OCI-LY7 (cell line): ENCODE results near the gene LEUTX. TPM values are rescaled to one million over a fixed set of nuclear protein-coding genes. Genes with fewer than 3 reads are reported as not detected.
"Not testable (repeated sequence)": the region's sequence is repeated elsewhere in the genome, so short reads cannot be mapped to it uniquely, and the experiment has no call there.

ENCODE experiments used
- BruUV-seq: library from RNA; stranded (reverse); fragments of 400-500 nt; replicated peaks from 2 replicates; lab custom pipeline; 2021; lab: Mats Ljungman, UMichigan
- CTCF ChIA-PET: fragments of 300-600 bp; sonication (Branson Sonifier 250); formaldehyde crosslinking; loops from one replicate; lab custom pipeline; 2022; ENCODE audit warnings: antibody characterized with exemption; ENCODE audit not compliant: unreplicated experiment; lab: Charles Lee
- POLR2A ChIA-PET: fragments of 300-600 bp; sonication (Branson Sonifier 250); formaldehyde crosslinking; loops from one replicate; lab custom pipeline; 2022; ENCODE audit warnings: antibody characterized with exemption; lab: Charles Lee
- DNase-seq: peaks from one replicate; pipeline ENCODE4 v3.0.0-alpha.2; 2015; ENCODE audit warnings: low spot score
- H2AFZ ChIP-seq: fragments of 200-600 bp; sonication (generic), shearing (Covaris generic); 2 replicates; pipeline ENCODE4 v1.6.1; 2014; ENCODE audit warnings: mild to moderate bottlenecking, antibody characterized with exemption, low read length, moderate library complexity
- H3K27ac ChIP-seq: fragments of 200-600 bp; sonication (generic); 2 replicates; pipeline ENCODE4 v1.5.1; 2014; ENCODE audit warnings: mixed run types, low read depth, mild to moderate bottlenecking, moderate library complexity, low read length, inconsistent platforms; ENCODE audit not compliant: poor library complexity, severe bottlenecking
- H3K36me3 ChIP-seq: fragments of 200-600 bp; sonication (generic); 2 replicates; pipeline ENCODE4 v1.6.1; 2014; ENCODE audit warnings: mild to moderate bottlenecking, antibody characterized with exemption, low read length, moderate library complexity, mixed read lengths; ENCODE audit not compliant: insufficient read depth
- H3K4me1 ChIP-seq: fragments of 200-600 bp; sonication (generic); 2 replicates; pipeline ENCODE4 v1.5.1; 2014; ENCODE audit warnings: mild to moderate bottlenecking, low read length; ENCODE audit not compliant: insufficient read depth, poor library complexity, severe bottlenecking
- H3K4me2 ChIP-seq: fragments of 200-600 bp; sonication (generic); 2 replicates; pipeline ENCODE4 v1.6.1; 2014; ENCODE audit warnings: mild to moderate bottlenecking, low read length
- H3K4me3 ChIP-seq: fragments of 200-600 bp; sonication (generic); 2 replicates; pipeline ENCODE4 v1.5.1; 2014; ENCODE audit warnings: mild to moderate bottlenecking, low read depth, low read length; ENCODE audit not compliant: poor library complexity, severe bottlenecking
- H3K79me2 ChIP-seq: fragments of 200-600 bp; sonication (generic); 2 replicates; pipeline ENCODE4 v1.6.1; 2016; ENCODE audit warnings: low read depth, mild to moderate bottlenecking, low read length, moderate library complexity, mixed read lengths; ENCODE audit not compliant: insufficient read depth
- H3K9me2 ChIP-seq: fragments of 200-600 bp; sonication (generic); 2 replicates; pipeline ENCODE4 v1.6.1; 2016; ENCODE audit warnings: mild to moderate bottlenecking, low read length, mixed read lengths; ENCODE audit not compliant: insufficient read depth
- H3K9me3 ChIP-seq: fragments of 200-600 bp; sonication (generic); 2 replicates; pipeline ENCODE4 v1.6.1; 2014; ENCODE audit warnings: mild to moderate bottlenecking, mixed run types, low read length, mixed read lengths
- H4K20me1 ChIP-seq: fragments of 200-600 bp; sonication (generic); 2 replicates; pipeline ENCODE4 v1.6.1; 2014; ENCODE audit warnings: mild to moderate bottlenecking, antibody characterized with exemption, low read length, moderate library complexity, mixed read lengths; ENCODE audit not compliant: insufficient read depth
- EZH2phosphoT487 ChIP-seq: fragments of 200-600 bp; sonication (generic); IDR thresholded peaks from 2 replicates; pipeline ENCODE4 v1.6.1; 2018; ENCODE audit warnings: low read depth, borderline replicate concordance, mild to moderate bottlenecking, mixed run types, antibody characterized with exemption, low read length, moderate library complexity, mixed read lengths
- intact Hi-C: fragments of 100-400 bp; cut with micrococcal nuclease; formaldehyde crosslinking; loops from one replicate; pipeline ENCODE4 v1.10.0; 2022; ENCODE audit not compliant: unreplicated experiment
- total RNA-seq, 2 experiments: library from RNA; depleted of rRNA in 1 of 2; stranded (reverse); fragments of >200 nt in 1 of 2; shearing (Covaris generic) in 1 of 2; gene quantifications; 2 replicates each; pipeline ENCODE4 v1.2.3, GENCODE V29; 2014 to 2022
- TF ChIP-seq, protein P1 (sequence below): fragments of 200-600 bp; sonication (generic); conservative IDR thresholded peaks from 2 replicates; pipeline ENCODE4 v1.5.1; 2014; ENCODE audit warnings: mild to moderate bottlenecking, antibody characterized with exemption, low read length, moderate library complexity, mixed read lengths

Gene LEUTX
- total RNA-seq, 2 experiments from 2014 or later, result not detected

DNA sequence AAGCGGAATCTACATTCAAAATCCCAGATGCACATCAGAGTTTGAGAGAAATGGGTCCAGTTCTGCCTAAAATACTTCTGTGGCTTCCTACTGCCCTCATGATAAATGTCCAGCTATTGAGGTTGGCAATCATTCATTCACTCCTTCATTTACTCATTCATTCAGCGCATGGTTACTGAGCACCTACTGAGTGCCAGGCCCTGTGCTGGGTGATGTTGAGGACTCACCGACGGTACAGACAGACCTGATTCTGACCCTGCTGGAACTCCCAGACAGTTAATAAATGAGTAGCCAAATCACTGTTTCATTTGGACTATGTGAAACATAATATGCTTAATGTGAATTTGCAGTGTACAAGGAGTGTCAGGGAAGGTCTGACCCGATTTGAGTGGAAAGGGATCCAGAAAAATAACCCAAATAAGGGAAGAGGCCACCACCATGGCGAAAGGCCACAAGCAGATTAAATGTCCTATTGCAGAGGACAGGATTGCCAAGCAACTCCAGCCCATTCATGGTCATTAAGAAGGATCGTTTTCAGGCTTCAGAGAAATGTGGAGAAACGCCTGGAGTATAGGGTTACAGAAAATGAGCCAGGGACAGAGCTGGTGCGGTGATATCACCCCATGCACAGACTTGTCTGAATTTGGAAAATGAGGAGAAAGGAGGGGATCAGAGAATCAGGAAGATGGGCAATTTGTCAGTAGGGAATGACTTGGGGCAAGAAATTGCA lies 34.8 kb downstream of the LEUTX start:
- no peak overlapping the region for H3K4me3 ChIP-seq
- no peaks in the 10 kb centered on the region for H3K79me2 ChIP-seq
- H3K4me2 ChIP-seq, result no peak overlapping the region
- H2AFZ ChIP-seq, result no peak overlapping the region
- no peaks in the 10 kb centered on the region for H3K9me3 ChIP-seq
- H3K36me3 ChIP-seq, result no peaks in the 10 kb centered on the region
- no TSS peak for BruUV-seq
- H3K9me2 ChIP-seq, result no peaks in the 10 kb centered on the region
- no peaks in the 10 kb centered on the region for H3K4me1 ChIP-seq
- ChIA-PET CTCF (no interaction called here), POLR2A (no interaction called here)
- no peak for DNase-seq
- intact Hi-C loops, result no loop called here
- no peaks in the 10 kb centered on the region for H4K20me1 ChIP-seq
- H3K27ac ChIP-seq, result no peak overlapping the region
- TF ChIP-seq EZH2phosphoT487, result no peak
- TF ChIP-seq, protein P1, sequence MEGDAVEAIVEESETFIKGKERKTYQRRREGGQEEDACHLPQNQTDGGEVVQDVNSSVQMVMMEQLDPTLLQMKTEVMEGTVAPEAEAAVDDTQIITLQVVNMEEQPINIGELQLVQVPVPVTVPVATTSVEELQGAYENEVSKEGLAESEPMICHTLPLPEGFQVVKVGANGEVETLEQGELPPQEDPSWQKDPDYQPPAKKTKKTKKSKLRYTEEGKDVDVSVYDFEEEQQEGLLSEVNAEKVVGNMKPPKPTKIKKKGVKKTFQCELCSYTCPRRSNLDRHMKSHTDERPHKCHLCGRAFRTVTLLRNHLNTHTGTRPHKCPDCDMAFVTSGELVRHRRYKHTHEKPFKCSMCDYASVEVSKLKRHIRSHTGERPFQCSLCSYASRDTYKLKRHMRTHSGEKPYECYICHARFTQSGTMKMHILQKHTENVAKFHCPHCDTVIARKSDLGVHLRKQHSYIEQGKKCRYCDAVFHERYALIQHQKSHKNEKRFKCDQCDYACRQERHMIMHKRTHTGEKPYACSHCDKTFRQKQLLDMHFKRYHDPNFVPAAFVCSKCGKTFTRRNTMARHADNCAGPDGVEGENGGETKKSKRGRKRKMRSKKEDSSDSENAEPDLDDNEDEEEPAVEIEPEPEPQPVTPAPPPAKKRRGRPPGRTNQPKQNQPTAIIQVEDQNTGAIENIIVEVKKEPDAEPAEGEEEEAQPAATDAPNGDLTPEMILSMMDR, result no peak

DNA sequence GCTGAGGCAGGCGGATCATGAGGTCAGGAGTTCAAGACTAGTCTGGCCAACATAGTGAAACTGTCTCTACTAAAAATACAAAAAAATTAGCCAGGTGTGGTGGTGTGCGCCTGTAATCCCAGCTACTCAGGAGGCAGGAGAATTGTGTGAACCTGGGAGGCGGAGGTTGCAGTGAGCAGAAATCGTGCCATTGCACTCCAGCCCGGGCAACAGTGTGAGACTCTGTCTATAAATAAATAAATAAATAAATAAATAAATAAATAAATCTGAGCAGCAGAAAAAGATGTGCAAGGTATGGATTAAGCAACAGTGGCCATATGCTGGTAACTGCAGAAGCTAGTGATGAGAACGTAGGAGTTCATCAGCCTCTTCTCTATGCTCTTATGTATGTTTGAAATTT lies 35.5 kb downstream of the LEUTX start:
- H3K9me2 ChIP-seq, intact Hi-C loops, POLR2A ChIA-PET, H2AFZ ChIP-seq, BruUV-seq, H3K36me3 ChIP-seq, H3K79me2 ChIP-seq, H3K4me2 ChIP-seq, H3K27ac ChIP-seq, DNase-seq, H3K4me1 ChIP-seq, H3K9me3 ChIP-seq, H4K20me1 ChIP-seq, H3K4me3 ChIP-seq, CTCF ChIA-PET: not testable (repeated sequence)

DNA sequence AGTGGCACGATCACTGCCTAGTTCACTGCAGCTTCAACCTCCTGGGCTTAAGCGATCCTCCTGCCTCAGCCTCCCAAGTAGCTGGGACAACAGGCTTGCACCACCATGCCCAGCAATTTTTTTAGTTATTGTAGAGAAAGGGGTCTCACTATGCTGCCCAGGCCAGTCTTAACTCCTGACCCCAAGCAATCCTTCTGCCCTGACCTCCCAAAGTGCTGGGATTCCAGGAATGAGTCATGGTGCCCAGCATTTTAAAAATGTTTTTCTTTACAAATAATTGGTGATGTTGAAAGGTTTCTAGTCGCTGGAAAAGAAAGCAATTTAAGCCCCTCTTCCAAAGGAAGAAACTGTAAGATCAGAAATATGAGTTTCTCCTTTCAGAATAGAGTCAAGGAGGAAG lies 35.9 kb downstream of the LEUTX start:
- ChIA-PET POLR2A (no interaction called here), CTCF (no interaction called here)
- Histone ChIP-seq H3K4me2 (no peak overlapping the region), H3K4me3 (no peak overlapping the region), H3K4me1 (no peaks in the 10 kb centered on the region), H3K36me3 (no peaks in the 10 kb centered on the region), H3K27ac (no peak overlapping the region), H2AFZ (no peak overlapping the region), H3K9me3 (no peaks in the 10 kb centered on the region), H3K79me2 (no peaks in the 10 kb centered on the region), H4K20me1 (no peaks in the 10 kb centered on the region), H3K9me2 (no peaks in the 10 kb centered on the region)
- BruUV-seq, result no TSS peak
- TF ChIP-seq, protein P1, result no peak
- no peak for TF ChIP-seq EZH2phosphoT487
- intact Hi-C loops, result no loop called here
- DNase-seq, result no peak
